Mucosa of descending colon (tissue), 3 donors: Measurements from ENCODE around the gene MED12L. TPM values are rescaled to one million over a fixed set of nuclear protein-coding genes. Genes with fewer than 3 reads are reported as not detected.

Source experiments
- ATAC-seq: fragments of 200-7000 bp; cut with Tn5 transposase; one replicate; pipeline ENCODE4 v1.9.1; 2020; ENCODE audit warnings: mild to moderate bottlenecking, moderate library complexity
- DNase-seq, 3 donors: peaks; one replicate each; pipeline ENCODE4 v3.0.0-alpha.2; 2020
- H3K36me3 ChIP-seq: fragments of 200-600 bp; one replicate; pipeline ENCODE4 v1.8.0; 2021; ENCODE audit warnings: low read depth, mild to moderate bottlenecking
- H3K4me1 ChIP-seq: fragments of 200-600 bp; one replicate; pipeline ENCODE4 v1.8.0; 2021; ENCODE audit warnings: low read depth, mild to moderate bottlenecking
- H3K4me3 ChIP-seq: fragments of 200-600 bp; one replicate; pipeline ENCODE4 v1.8.0; 2021; ENCODE audit warnings: mild to moderate bottlenecking
- H3K9me3 ChIP-seq: fragments of 200-600 bp; one replicate; pipeline ENCODE4 v1.8.0; 2021; ENCODE audit warnings: mild to moderate bottlenecking
- CTCF ChIP-seq: fragments of 200-600 bp; IDR thresholded peaks from one replicate; pipeline ENCODE4 v1.8.0; 2022; ENCODE audit warnings: antibody characterized with exemption, mild to moderate bottlenecking
- intact Hi-C, 2 donors: fragments of 100-400 bp; cut with DNase I in 1 of 2; cut with micrococcal nuclease in 1 of 2; formaldehyde crosslinking; loops; one replicate each; pipeline versions ENCODE4 v1.11.0 to v1.11.1; 2022; cut with DNase I, micrococcal nuclease
- total RNA-seq, 3 donors: library from RNA; stranded (reverse); fragmentation: NEBNext Ultra II Directional in 2 of 3; extraction: Animal tissue kit (Norgen Biotek cat#: 25700) in 2 of 3; gene quantifications; one replicate each; pipeline versions ENCODE4 v1.2.1 to v1.2.4, GENCODE V29; 2021 to 2023
- donor health status: DM: no; HTN: no; CAD: no; lungs with moderate emphysema.
- donor health status: DM: no; HTN: no; CAD: no.
- donor health status: DM: no; HTN: yes; CAD: no.

Gene MED12L
- total RNA-seq, 3 donors from 2014 or later = 0.39 to 2.4 (median 0.55) TPM

GRCh38 chr3:151259664-151260063 is 174.2 kb downstream of the MED12L start:
- TF ChIP-seq CTCF = no peak
- no peak for ATAC-seq
- Histone ChIP-seq H3K4me1 (no peaks in the 10 kb centered on the region), H3K4me3 (no peak overlapping the region), H3K36me3 (no peaks in the 10 kb centered on the region), H3K9me3 (no peaks in the 10 kb centered on the region)
- no peak for DNase-seq
- intact Hi-C loops = no loop called here

GRCh38 chr3:151262871-151263525 is 177.5 kb downstream of the MED12L start:
- ATAC-seq (no peak), DNase-seq (no peak)
- H3K4me1 ChIP-seq = no peaks in the 10 kb centered on the region
- H3K9me3 ChIP-seq = no peaks in the 10 kb centered on the region
- no peak for TF ChIP-seq CTCF
- intact Hi-C loops = no loop called here
- H3K36me3 ChIP-seq = no peaks in the 10 kb centered on the region
- H3K4me3 ChIP-seq = no peak overlapping the region

- intact Hi-C loops = no loop called here
- Histone ChIP-seq H3K36me3 (no peaks in the 10 kb centered on the region), H3K9me3 (no peaks in the 10 kb centered on the region), H3K4me3 (no peak overlapping the region), H3K4me1 (no peaks in the 10 kb centered on the region)
- TF ChIP-seq CTCF = no peak
- DNase-seq = no peak
- ATAC-seq = peak; percentile 34
These were observed 179.1 kb downstream of the MED12L start for GRCh38 chr3:151264605-151265004.

- TF ChIP-seq CTCF = no peak
- Histone ChIP-seq H3K4me3 (no peak overlapping the region), H3K9me3 (no peaks in the 10 kb centered on the region), H3K4me1 (no peaks in the 10 kb centered on the region), H3K36me3 (no peaks in the 10 kb centered on the region)
- ATAC-seq = no peak
- no peak for DNase-seq
- intact Hi-C loops = no loop called here
These were observed 179.7 kb downstream of the MED12L start for GRCh38 chr3:151265166-151265565.

GRCh38 chr3:151265866-151266265 is 180.4 kb downstream of the MED12L start:
- H3K36me3 ChIP-seq = no peaks in the 10 kb centered on the region
- H3K4me3 ChIP-seq = no peak overlapping the region
- intact Hi-C loops = no loop called here
- H3K9me3 ChIP-seq = no peaks in the 10 kb centered on the region
- DNase-seq (peak in 1 of 3 donors; percentile 24), ATAC-seq (peak; percentile 79)
- TF ChIP-seq CTCF = no peak
- no peaks in the 10 kb centered on the region for H3K4me1 ChIP-seq

GRCh38 chr3:151267066-151267465 is 181.6 kb downstream of the MED12L start:
- intact Hi-C loops = no loop called here
- no peak overlapping the region for H3K4me3 ChIP-seq
- no peak for ATAC-seq
- DNase-seq = no peak
- H3K9me3 ChIP-seq = no peaks in the 10 kb centered on the region
- H3K4me1 ChIP-seq = no peaks in the 10 kb centered on the region
- TF ChIP-seq CTCF = no peak
- no peaks in the 10 kb centered on the region for H3K36me3 ChIP-seq
